Endothelial cell of umbilical vein (primary cell): ENCODE data around the gene GCM1.

ENCODE experiments used
- POLR2AphosphoS5 ChIP-seq: IDR thresholded peaks from 2 replicates; pipeline ENCODE4 v1.6.1; 2012; ENCODE audit warnings: low read depth, mild to moderate bottlenecking, control low read depth, low read length, moderate library complexity; ENCODE audit not compliant: insufficient read depth
- TF ChIP-seq, protein P1 (sequence below), 2 donors: IDR thresholded peaks; 1 replicate in 1 of 2; 2 replicates in 1 of 2; pipeline ENCODE4 v1.5.1; 2011; ENCODE audit warnings: low read length in 2 of 2, mild to moderate bottlenecking in 2 of 2, moderate library complexity in 2 of 2, control low read depth in 1 of 2, inconsistent platforms in 1 of 2, low read depth in 1 of 2; ENCODE audit not compliant: insufficient read depth in 1 of 2; ENCODE audit errors: extremely low read depth in 1 of 2

GRCh38 chr6:53143710-53144109, 4.9 kb downstream of the GCM1 start:
- TF ChIP-seq POLR2AphosphoS5, result no peak
- TF ChIP-seq, protein P1, sequence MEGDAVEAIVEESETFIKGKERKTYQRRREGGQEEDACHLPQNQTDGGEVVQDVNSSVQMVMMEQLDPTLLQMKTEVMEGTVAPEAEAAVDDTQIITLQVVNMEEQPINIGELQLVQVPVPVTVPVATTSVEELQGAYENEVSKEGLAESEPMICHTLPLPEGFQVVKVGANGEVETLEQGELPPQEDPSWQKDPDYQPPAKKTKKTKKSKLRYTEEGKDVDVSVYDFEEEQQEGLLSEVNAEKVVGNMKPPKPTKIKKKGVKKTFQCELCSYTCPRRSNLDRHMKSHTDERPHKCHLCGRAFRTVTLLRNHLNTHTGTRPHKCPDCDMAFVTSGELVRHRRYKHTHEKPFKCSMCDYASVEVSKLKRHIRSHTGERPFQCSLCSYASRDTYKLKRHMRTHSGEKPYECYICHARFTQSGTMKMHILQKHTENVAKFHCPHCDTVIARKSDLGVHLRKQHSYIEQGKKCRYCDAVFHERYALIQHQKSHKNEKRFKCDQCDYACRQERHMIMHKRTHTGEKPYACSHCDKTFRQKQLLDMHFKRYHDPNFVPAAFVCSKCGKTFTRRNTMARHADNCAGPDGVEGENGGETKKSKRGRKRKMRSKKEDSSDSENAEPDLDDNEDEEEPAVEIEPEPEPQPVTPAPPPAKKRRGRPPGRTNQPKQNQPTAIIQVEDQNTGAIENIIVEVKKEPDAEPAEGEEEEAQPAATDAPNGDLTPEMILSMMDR (IDR thresholded peaks at IDR 0.05; ENCODE audit: extremely low read depth in 1 of 2, insufficient read depth in 1 of 2, low read depth in 1 of 2, low read length in 2 of 2), result no peak
